Measurements from ENCODE around the gene SAMD8.
"Not testable (repeated sequence)": the region's sequence is repeated elsewhere in the genome, so short reads cannot be mapped to it uniquely, and the experiment has no call there.

SAMD8 gene

GRCh38 chr10:75197906-75198305 lies 86.5 kb downstream of the SAMD8 start:
- no peak for DNase-seq

- not testable (repeated sequence) for DNase-seq
Measured at GRCh38 chr10:75199949-75200348, 88.5 kb downstream of the SAMD8 start.

GRCh38 chr10:75201793-75202307 lies 90.4 kb downstream of the SAMD8 start:
- no peak for DNase-seq

- no peak for DNase-seq
Measured at GRCh38 chr10:75202321-75203045, 91.0 kb downstream of the SAMD8 start.

GRCh38 chr10:75203046-75203620 lies 91.7 kb downstream of the SAMD8 start:
- DNase-seq, result not testable (repeated sequence)

- no peak for DNase-seq
Measured at GRCh38 chr10:75203724-75204123, 92.3 kb downstream of the SAMD8 start.

GRCh38 chr10:75205908-75206307 lies 94.5 kb downstream of the SAMD8 start:
- no peak for DNase-seq

- not testable (repeated sequence) for DNase-seq
Measured at GRCh38 chr10:75206638-75207037, 95.2 kb downstream of the SAMD8 start.

GRCh38 chr10:75207079-75207856 lies 95.8 kb downstream of the SAMD8 start:
- DNase-seq, result no peak

GRCh38 chr10:75207857-75208144 lies 96.3 kb downstream of the SAMD8 start:
- DNase-seq, result no peak

GRCh38 chr10:75208181-75208580 lies 96.7 kb downstream of the SAMD8 start:
- DNase-seq, result no peak

- no peak for DNase-seq
Measured at GRCh38 chr10:75209086-75209920, 97.8 kb downstream of the SAMD8 start.

- peak; percentile 37 for DNase-seq
Measured at GRCh38 chr10:75209921-75210281, 98.4 kb downstream of the SAMD8 start.

- peak; percentile 53 for DNase-seq
Measured at GRCh38 chr10:75210282-75211006, 99.0 kb downstream of the SAMD8 start, which contains the start of gene VDAC2. TSS of gene VDAC2 (plus strand) at chr10:75210796. CDS start at chr10:75211159, 363 bp downstream.

GRCh38 chr10:75211007-75211691 lies 99.7 kb downstream of the SAMD8 start:
- peak; percentile 14 for DNase-seq

GRCh38 chr10:75212343-75212742 lies 100.9 kb downstream of the SAMD8 start:
- DNase-seq, result no peak

- no peak for DNase-seq
Measured at GRCh38 chr10:75220274-75220673, 108.8 kb downstream of the SAMD8 start.

GRCh38 chr10:75221492-75221891 lies 110.0 kb downstream of the SAMD8 start:
- not testable (repeated sequence) for DNase-seq

GRCh38 chr10:75223507-75223906 lies 112.1 kb downstream of the SAMD8 start:
- no peak for DNase-seq

GRCh38 chr10:75226095-75226494 lies 114.6 kb downstream of the SAMD8 start:
- no peak for DNase-seq

- DNase-seq, result no peak
Measured at GRCh38 chr10:75226656-75227055, 115.2 kb downstream of the SAMD8 start.

GRCh38 chr10:75228278-75228677 lies 116.8 kb downstream of the SAMD8 start:
- DNase-seq, result no peak

Measured in DMS153 (cell line).